ENCODE data around the gene E2F8.

The E2F8 gene

GRCh38 chr11:19187114-19187832, 53.5 kb downstream of the E2F8 start:
- no peak for DNase-seq (ENCODE audit: low read depth)

- no peak for DNase-seq (ENCODE audit: low read depth)
These were observed 55.2 kb downstream of the E2F8 start for GRCh38 chr11:19185516-19186052.

GRCh38 chr11:19185036-19185435, 55.7 kb downstream of the E2F8 start:
- no peak for DNase-seq (ENCODE audit: low read depth)

- no peak for DNase-seq (ENCODE audit: low read depth)
These were observed 57.1 kb downstream of the E2F8 start for GRCh38 chr11:19183646-19184045.

GRCh38 chr11:19181531-19182261, 59.0 kb downstream of the E2F8 start:
- DNase-seq (ENCODE audit: low read depth) = no peak

- DNase-seq (ENCODE audit: low read depth) = no peak
These were observed 64.0 kb downstream of the E2F8 start for GRCh38 chr11:19176629-19177186.

Data from HS-5 (cell line).